ENCODE data around the gene HLA-DOB.

Gene HLA-DOB

GRCh38 chr6:32836873-32837272 lies 20.1 kb upstream of the HLA-DOB start:
- no peaks in the 10 kb centered on the region for H3K36me3 ChIP-seq (ENCODE audit: control insufficient read depth, insufficient read depth, low read length)
- no peak overlapping the region for H4K8ac ChIP-seq (ENCODE audit: low read depth, low read length)
- no peak overlapping the region for H3K9ac ChIP-seq (ENCODE audit: low read length)
- H3K56ac ChIP-seq (ENCODE audit: low read length), result no peak overlapping the region
- H3K4me2 ChIP-seq (ENCODE audit: low read length), result no peak overlapping the region
- H2BK5ac ChIP-seq (ENCODE audit: low read length), result no peak overlapping the region
- H3K23ac ChIP-seq (ENCODE audit: low read length), result no peak overlapping the region
- H2AK5ac ChIP-seq (ENCODE audit: low read length), result no peak overlapping the region
- no peak overlapping the region for H3K4ac ChIP-seq (ENCODE audit: low read depth, low read length)
- no peaks in the 10 kb centered on the region for H3K79me1 ChIP-seq (ENCODE audit: low read length)
- no peak overlapping the region for H3K18ac ChIP-seq (ENCODE audit: low read length)
- no peak overlapping the region for H3K4me3 ChIP-seq (ENCODE audit: low read length)
- H3K79me2 ChIP-seq (ENCODE audit: control insufficient read depth, insufficient read depth, low read length), result no peaks in the 10 kb centered on the region
- no peak overlapping the region for H2BK120ac ChIP-seq (ENCODE audit: low read depth, low read length)
- H4K5ac ChIP-seq (ENCODE audit: low read length), result no peak overlapping the region
- no peak overlapping the region for H2BK15ac ChIP-seq (replicated peaks; ENCODE audit: low read depth)
- no peaks in the 10 kb centered on the region for H3K27me3 ChIP-seq (ENCODE audit: insufficient read depth, low read length, poor library complexity)
- H3K27ac ChIP-seq (ENCODE audit: low read depth, low read length), result no peak overlapping the region
- H3K4me1 ChIP-seq (ENCODE audit: control insufficient read depth, low read depth, low read length), result no peaks in the 10 kb centered on the region
- WGBS (ENCODE audit: extremely low coverage, insufficient coverage, low lambda C conversion rate), result no CpG with 5 or more reads among the region's 2 CpGs
- no peak for DNase-seq

- Histone ChIP-seq H3K79me1 (ENCODE audit: low read length) (no peaks in the 10 kb centered on the region), H3K36me3 (ENCODE audit: control insufficient read depth, insufficient read depth, low read length) (no peaks in the 10 kb centered on the region), H4K8ac (ENCODE audit: low read depth, low read length) (no peak overlapping the region), H3K4ac (ENCODE audit: low read depth, low read length) (no peak overlapping the region), H3K79me2 (ENCODE audit: control insufficient read depth, insufficient read depth, low read length) (no peaks in the 10 kb centered on the region), H2BK5ac (ENCODE audit: low read length) (no peak overlapping the region), H3K23ac (ENCODE audit: low read length) (no peak overlapping the region), H3K4me2 (ENCODE audit: low read length) (no peak overlapping the region), H2BK120ac (ENCODE audit: low read depth, low read length) (no peak overlapping the region), H2AK5ac (ENCODE audit: low read length) (no peak overlapping the region), H3K4me3 (ENCODE audit: low read length) (no peak overlapping the region), H3K27ac (ENCODE audit: low read depth, low read length) (no peak overlapping the region), H3K27me3 (ENCODE audit: insufficient read depth, low read length, poor library complexity) (no peaks in the 10 kb centered on the region), H3K56ac (ENCODE audit: low read length) (no peak overlapping the region), H4K5ac (ENCODE audit: low read length) (no peak overlapping the region), H3K9ac (ENCODE audit: low read length) (no peak overlapping the region), H3K4me1 (ENCODE audit: control insufficient read depth, low read depth, low read length) (no peaks in the 10 kb centered on the region), H2BK15ac (replicated peaks; ENCODE audit: low read depth) (no peak overlapping the region), H3K18ac (ENCODE audit: low read length) (no peak overlapping the region)
- no CpG with 5 or more reads among the region's 16 CpGs for WGBS (ENCODE audit: extremely low coverage, insufficient coverage, low lambda C conversion rate)
- DNase-seq, result no peak
Observed at GRCh38 chr6:32835167-32835893, 18.5 kb upstream of the HLA-DOB start.

- no CpG with 5 or more reads among the region's 5 CpGs for WGBS (ENCODE audit: extremely low coverage, insufficient coverage, low lambda C conversion rate)
Observed at GRCh38 chr6:32833664-32834063, 16.9 kb upstream of the HLA-DOB start.

GRCh38 chr6:32832535-32832934 lies 15.7 kb upstream of the HLA-DOB start:
- no peak overlapping the region for H3K4ac ChIP-seq (ENCODE audit: low read depth, low read length)
- H3K27me3 ChIP-seq (ENCODE audit: insufficient read depth, low read length, poor library complexity), result no peaks in the 10 kb centered on the region
- no peak overlapping the region for H2AK5ac ChIP-seq (ENCODE audit: low read length)
- no peaks in the 10 kb centered on the region for H3K79me2 ChIP-seq (ENCODE audit: control insufficient read depth, insufficient read depth, low read length)
- H3K9ac ChIP-seq (ENCODE audit: low read length), result no peak overlapping the region
- H3K23ac ChIP-seq (ENCODE audit: low read length), result no peak overlapping the region
- H3K27ac ChIP-seq (ENCODE audit: low read depth, low read length), result no peak overlapping the region
- no peaks in the 10 kb centered on the region for H3K36me3 ChIP-seq (ENCODE audit: control insufficient read depth, insufficient read depth, low read length)
- no peak for DNase-seq
- H2BK15ac ChIP-seq (replicated peaks; ENCODE audit: low read depth), result no peak overlapping the region
- WGBS (ENCODE audit: extremely low coverage, insufficient coverage, low lambda C conversion rate), result no CpG with 5 or more reads among the region's 13 CpGs
- no peak overlapping the region for H4K8ac ChIP-seq (ENCODE audit: low read depth, low read length)
- no peaks in the 10 kb centered on the region for H3K79me1 ChIP-seq (ENCODE audit: low read length)
- no peak overlapping the region for H3K18ac ChIP-seq (ENCODE audit: low read length)
- no peak overlapping the region for H2BK5ac ChIP-seq (ENCODE audit: low read length)
- H3K4me2 ChIP-seq (ENCODE audit: low read length), result no peak overlapping the region
- H3K4me3 ChIP-seq (ENCODE audit: low read length), result no peak overlapping the region
- H3K56ac ChIP-seq (ENCODE audit: low read length), result no peak overlapping the region
- no peaks in the 10 kb centered on the region for H3K4me1 ChIP-seq (ENCODE audit: control insufficient read depth, low read depth, low read length)
- H4K5ac ChIP-seq (ENCODE audit: low read length), result no peak overlapping the region
- H2BK120ac ChIP-seq (ENCODE audit: low read depth, low read length), result no peak overlapping the region

More at GRCh38 chr6:32833664-32834063, 16.9 kb upstream of the HLA-DOB start:
- Histone ChIP-seq H3K4me1 (ENCODE audit: control insufficient read depth, low read depth, low read length) (no peaks in the 10 kb centered on the region), H2BK15ac (replicated peaks; ENCODE audit: low read depth) (no peak overlapping the region), H4K5ac (ENCODE audit: low read length) (no peak overlapping the region), H2BK120ac (ENCODE audit: low read depth, low read length) (no peak overlapping the region), H3K9ac (ENCODE audit: low read length) (no peak overlapping the region), H3K79me2 (ENCODE audit: control insufficient read depth, insufficient read depth, low read length) (no peaks in the 10 kb centered on the region), H3K18ac (ENCODE audit: low read length) (no peak overlapping the region), H3K36me3 (ENCODE audit: control insufficient read depth, insufficient read depth, low read length) (no peaks in the 10 kb centered on the region), H3K4me2 (ENCODE audit: low read length) (no peak overlapping the region), H2BK5ac (ENCODE audit: low read length) (no peak overlapping the region), H4K8ac (ENCODE audit: low read depth, low read length) (no peak overlapping the region), H3K27ac (ENCODE audit: low read depth, low read length) (no peak overlapping the region), H3K4ac (ENCODE audit: low read depth, low read length) (no peak overlapping the region), H3K23ac (ENCODE audit: low read length) (no peak overlapping the region), H3K27me3 (ENCODE audit: insufficient read depth, low read length, poor library complexity) (no peaks in the 10 kb centered on the region), H3K4me3 (ENCODE audit: low read length) (no peak overlapping the region), H3K79me1 (ENCODE audit: low read length) (no peaks in the 10 kb centered on the region), H3K56ac (ENCODE audit: low read length) (no peak overlapping the region), H2AK5ac (ENCODE audit: low read length) (no peak overlapping the region)
- DNase-seq, result no peak

- H3K36me3 ChIP-seq (ENCODE audit: control insufficient read depth, insufficient read depth, low read length), result no peaks in the 10 kb centered on the region
- no peak overlapping the region for H3K4me3 ChIP-seq (ENCODE audit: low read length)
- no peak overlapping the region for H4K5ac ChIP-seq (ENCODE audit: low read length)
- no peak overlapping the region for H3K4ac ChIP-seq (ENCODE audit: low read depth, low read length)
- H3K18ac ChIP-seq (ENCODE audit: low read length), result no peak overlapping the region
- no peak overlapping the region for H2BK15ac ChIP-seq (replicated peaks; ENCODE audit: low read depth)
- no peaks in the 10 kb centered on the region for H3K79me2 ChIP-seq (ENCODE audit: control insufficient read depth, insufficient read depth, low read length)
- no peaks in the 10 kb centered on the region for H3K4me1 ChIP-seq (ENCODE audit: control insufficient read depth, low read depth, low read length)
- H2BK120ac ChIP-seq (ENCODE audit: low read depth, low read length), result no peak overlapping the region
- H2AK5ac ChIP-seq (ENCODE audit: low read length), result no peak overlapping the region
- no peaks in the 10 kb centered on the region for H3K27me3 ChIP-seq (ENCODE audit: insufficient read depth, low read length, poor library complexity)
- no peak for DNase-seq
- H2BK5ac ChIP-seq (ENCODE audit: low read length), result no peak overlapping the region
- H3K27ac ChIP-seq (ENCODE audit: low read depth, low read length), result no peak overlapping the region
- H3K79me1 ChIP-seq (ENCODE audit: low read length), result no peaks in the 10 kb centered on the region
- no peak overlapping the region for H3K23ac ChIP-seq (ENCODE audit: low read length)
- no peak overlapping the region for H4K8ac ChIP-seq (ENCODE audit: low read depth, low read length)
- H3K56ac ChIP-seq (ENCODE audit: low read length), result no peak overlapping the region
- no peak overlapping the region for H3K9ac ChIP-seq (ENCODE audit: low read length)
- no CpG with 5 or more reads among the region's 5 CpGs for WGBS (ENCODE audit: extremely low coverage, insufficient coverage, low lambda C conversion rate)
- no peak overlapping the region for H3K4me2 ChIP-seq (ENCODE audit: low read length)
Observed at GRCh38 chr6:32830936-32831335, 14.1 kb upstream of the HLA-DOB start.

- no peaks in the 10 kb centered on the region for H3K4me1 ChIP-seq (ENCODE audit: control insufficient read depth, low read depth, low read length)
Observed at GRCh38 chr6:32830017-32830416, 13.2 kb upstream of the HLA-DOB start.

More at GRCh38 chr6:32830017-32830416, 13.2 kb upstream of the HLA-DOB start:
- H3K56ac ChIP-seq (ENCODE audit: low read length), result no peak overlapping the region
- no peak overlapping the region for H2BK15ac ChIP-seq (replicated peaks; ENCODE audit: low read depth)
- H4K8ac ChIP-seq (ENCODE audit: low read depth, low read length), result no peak overlapping the region
- no peak overlapping the region for H2AK5ac ChIP-seq (ENCODE audit: low read length)
- H3K4ac ChIP-seq (ENCODE audit: low read depth, low read length), result no peak overlapping the region
- no peak overlapping the region for H3K23ac ChIP-seq (ENCODE audit: low read length)
- no peak overlapping the region for H2BK5ac ChIP-seq (ENCODE audit: low read length)
- H3K27me3 ChIP-seq (ENCODE audit: insufficient read depth, low read length, poor library complexity), result no peaks in the 10 kb centered on the region
- no peak for DNase-seq
- H4K5ac ChIP-seq (ENCODE audit: low read length), result no peak overlapping the region
- H3K79me2 ChIP-seq (ENCODE audit: control insufficient read depth, insufficient read depth, low read length), result no peaks in the 10 kb centered on the region
- H3K36me3 ChIP-seq (ENCODE audit: control insufficient read depth, insufficient read depth, low read length), result no peaks in the 10 kb centered on the region
- no peak overlapping the region for H2BK120ac ChIP-seq (ENCODE audit: low read depth, low read length)
- H3K4me2 ChIP-seq (ENCODE audit: low read length), result no peak overlapping the region
- no peak overlapping the region for H3K9ac ChIP-seq (ENCODE audit: low read length)
- H3K27ac ChIP-seq (ENCODE audit: low read depth, low read length), result no peak overlapping the region
- no peak overlapping the region for H3K4me3 ChIP-seq (ENCODE audit: low read length)
- H3K18ac ChIP-seq (ENCODE audit: low read length), result no peak overlapping the region
- no peaks in the 10 kb centered on the region for H3K79me1 ChIP-seq (ENCODE audit: low read length)
- WGBS (ENCODE audit: extremely low coverage, insufficient coverage, low lambda C conversion rate), result no CpG with 5 or more reads among the region's 5 CpGs
